HG03097 (cell line): Measurements from ENCODE around the gene MYOM1.
"Not testable (repeated sequence)": the region's sequence is repeated elsewhere in the genome, so short reads cannot be mapped to it uniquely, and the experiment has no call there.

Source experiments
- ATAC-seq: cut with Tn5 transposase; IDR thresholded peaks from one replicate; pipeline ENCODE4 v1.9.1; 2021; ENCODE audit not compliant: unreplicated experiment, low FRiP score

MYOM1 gene

DNA sequence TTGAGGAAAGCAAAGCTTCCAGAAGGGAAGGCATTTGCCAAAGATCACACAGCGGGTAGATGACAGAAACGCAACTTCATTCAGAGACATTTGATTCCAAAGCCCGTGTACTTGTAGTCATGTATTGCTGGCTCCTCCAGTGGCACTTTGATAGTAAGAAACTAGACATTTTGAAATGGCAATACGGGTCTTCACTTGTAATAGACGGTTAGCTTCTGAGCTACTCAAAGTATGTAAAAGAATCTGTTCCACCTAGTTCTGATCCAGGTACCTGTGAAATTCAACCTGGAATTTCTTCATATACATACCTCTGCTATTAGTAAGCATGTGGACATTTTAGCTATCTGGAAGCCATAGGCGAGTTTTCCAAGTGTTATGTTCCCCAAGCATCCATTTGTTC is 1.7 kb upstream of the MYOM1 start:
- no peak for ATAC-seq

DNA sequence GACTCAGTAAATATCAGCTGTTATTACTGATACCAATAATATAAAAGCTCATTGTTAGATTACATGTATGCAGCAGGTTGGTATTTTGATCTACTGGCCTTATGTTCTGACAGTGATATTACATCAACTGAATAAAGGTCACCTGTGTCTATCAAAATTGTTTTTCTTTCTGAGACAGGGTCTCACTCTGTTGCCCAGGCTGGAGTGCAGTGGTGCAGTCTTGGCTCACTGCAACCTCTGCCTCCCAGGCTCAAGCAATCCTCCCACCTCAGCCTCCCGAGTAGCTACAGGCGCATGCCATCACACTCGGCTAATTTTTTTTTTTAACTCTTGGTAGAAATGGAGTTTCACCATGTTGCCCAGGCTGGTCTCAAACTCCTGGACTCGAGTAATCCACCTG is 1.1 kb upstream of the MYOM1 start:
- not testable (repeated sequence) for ATAC-seq

- no peak for ATAC-seq
Measured at GRCh38 chr18:3219241-3219630, 532 bp downstream of the MYOM1 start.

- ATAC-seq = no peak
Measured at GRCh38 chr18:3218819-3219218, 949 bp downstream of the MYOM1 start.

DNA sequence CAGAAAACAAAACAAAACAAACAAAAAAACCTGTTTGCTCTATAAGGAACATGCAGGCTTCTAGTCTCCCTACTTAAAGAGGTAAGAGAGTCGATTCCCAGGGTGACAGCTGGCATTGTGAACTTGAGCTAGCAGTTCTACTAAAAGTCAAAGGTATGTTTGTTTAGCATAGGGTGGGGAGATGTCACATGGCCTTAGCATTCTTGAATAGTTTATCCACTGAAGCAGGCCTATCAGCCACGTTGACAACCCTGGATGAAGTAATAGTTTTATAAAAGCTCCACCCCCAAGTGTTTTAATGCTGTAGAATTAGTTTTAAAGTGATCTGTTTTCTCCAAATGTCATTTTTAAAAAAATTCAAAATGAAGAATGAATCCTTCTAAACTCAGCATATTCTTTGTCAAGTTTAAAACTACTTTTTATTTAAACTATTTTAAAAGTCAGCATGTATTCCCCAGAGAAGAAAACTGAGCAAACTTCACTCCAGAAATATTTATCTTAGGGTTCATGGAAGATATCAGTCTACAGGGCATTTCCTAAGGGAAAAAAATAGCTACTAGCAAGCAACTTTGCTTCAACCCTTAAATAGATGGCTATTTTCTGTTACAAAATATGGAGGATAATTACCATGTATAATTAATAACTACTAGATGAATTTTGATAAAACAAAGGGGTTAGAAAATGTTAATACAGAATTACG is 1.7 kb downstream of the MYOM1 start:
- ATAC-seq = no peak

GRCh38 chr18:3216987-3217386 is 2.8 kb downstream of the MYOM1 start:
- ATAC-seq = no peak

DNA sequence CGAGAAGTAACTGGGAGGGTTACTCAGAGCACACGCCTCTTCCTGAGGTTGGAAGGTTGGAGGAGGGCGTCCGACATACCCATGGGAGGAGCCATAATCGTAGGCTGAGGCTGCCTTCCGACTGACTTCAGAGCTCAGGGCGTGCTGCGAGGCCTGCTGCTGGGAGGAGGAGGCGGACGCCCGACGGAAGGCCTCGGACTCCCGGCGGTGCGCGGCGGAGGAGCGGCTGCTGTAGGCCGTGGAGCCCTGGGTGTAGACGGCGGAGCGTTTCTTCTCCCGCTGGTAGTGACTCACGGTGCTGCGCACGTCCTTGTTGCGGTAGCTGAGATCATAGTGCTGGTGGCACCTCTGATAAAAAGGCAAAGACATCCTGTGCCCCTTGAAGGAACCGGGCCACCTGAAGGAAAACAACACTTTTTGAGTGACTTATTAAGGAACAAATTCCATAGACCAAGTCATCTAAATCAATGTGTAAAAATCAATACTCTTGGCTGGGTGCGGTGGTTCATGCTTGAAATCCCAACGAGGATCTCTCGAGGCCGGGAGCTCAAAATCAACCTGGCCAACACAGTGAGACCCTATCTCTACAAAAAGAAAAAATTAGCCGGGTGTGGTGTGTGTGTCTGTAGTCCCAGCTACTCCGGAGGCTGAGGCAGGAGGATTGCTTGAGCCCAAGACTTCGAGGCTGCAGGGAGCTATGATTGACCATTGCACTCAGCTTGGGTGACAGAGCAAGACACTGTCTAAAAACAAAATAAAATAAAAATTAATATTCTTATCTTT is 4.7 kb downstream of the MYOM1 start:
- ATAC-seq = no peak

GRCh38 chr18:3213300-3214059 is 6.3 kb downstream of the MYOM1 start:
- ATAC-seq = no peak

- ATAC-seq = no peak
Measured at GRCh38 chr18:3212657-3213056, 7.1 kb downstream of the MYOM1 start.

- no peak for ATAC-seq
Measured at GRCh38 chr18:3211236-3211992, 8.4 kb downstream of the MYOM1 start.

GRCh38 chr18:3209859-3210569 is 9.8 kb downstream of the MYOM1 start:
- ATAC-seq = no peak

DNA sequence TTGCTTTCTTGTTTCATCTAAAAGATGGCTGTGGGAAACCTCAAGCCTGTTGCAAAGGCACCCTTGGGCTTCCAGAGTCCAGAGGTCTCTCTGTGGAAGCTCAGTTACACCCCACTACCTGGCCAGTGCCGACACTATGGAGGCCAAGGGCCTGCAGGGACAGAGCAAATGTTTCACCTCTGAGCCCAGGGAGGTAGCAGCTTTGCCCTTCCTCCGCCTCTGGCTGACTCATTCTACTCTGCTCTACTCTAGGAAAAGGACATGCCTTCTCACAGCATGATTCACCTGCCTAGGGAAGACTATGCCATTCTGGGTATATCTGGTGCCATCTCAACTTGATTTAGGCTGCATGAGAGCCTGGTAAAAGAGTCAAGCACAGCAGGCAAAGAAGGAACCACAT is 12.2 kb downstream of the MYOM1 start:
- ATAC-seq = no peak

DNA sequence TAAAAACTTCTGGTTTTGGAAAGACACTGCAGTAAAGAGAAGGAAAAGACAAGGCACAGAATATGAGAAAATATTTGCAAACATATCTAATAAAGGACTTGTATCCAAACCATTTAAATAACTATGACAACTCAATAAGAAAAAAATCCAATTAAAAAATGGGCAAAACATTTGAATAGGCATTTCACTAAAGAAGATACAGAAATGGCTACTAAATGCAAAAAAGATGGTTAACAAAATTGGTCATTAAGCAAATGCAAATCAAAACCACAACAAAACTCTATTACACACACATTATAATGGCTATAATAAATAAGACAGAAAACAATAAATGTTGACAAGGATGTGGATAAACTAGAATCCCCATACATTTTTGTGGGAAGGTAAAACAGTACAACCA is 14.5 kb downstream of the MYOM1 start:
- ATAC-seq = no peak

GRCh38 chr18:3199942-3200645 is 19.7 kb downstream of the MYOM1 start:
- no peak for ATAC-seq

DNA sequence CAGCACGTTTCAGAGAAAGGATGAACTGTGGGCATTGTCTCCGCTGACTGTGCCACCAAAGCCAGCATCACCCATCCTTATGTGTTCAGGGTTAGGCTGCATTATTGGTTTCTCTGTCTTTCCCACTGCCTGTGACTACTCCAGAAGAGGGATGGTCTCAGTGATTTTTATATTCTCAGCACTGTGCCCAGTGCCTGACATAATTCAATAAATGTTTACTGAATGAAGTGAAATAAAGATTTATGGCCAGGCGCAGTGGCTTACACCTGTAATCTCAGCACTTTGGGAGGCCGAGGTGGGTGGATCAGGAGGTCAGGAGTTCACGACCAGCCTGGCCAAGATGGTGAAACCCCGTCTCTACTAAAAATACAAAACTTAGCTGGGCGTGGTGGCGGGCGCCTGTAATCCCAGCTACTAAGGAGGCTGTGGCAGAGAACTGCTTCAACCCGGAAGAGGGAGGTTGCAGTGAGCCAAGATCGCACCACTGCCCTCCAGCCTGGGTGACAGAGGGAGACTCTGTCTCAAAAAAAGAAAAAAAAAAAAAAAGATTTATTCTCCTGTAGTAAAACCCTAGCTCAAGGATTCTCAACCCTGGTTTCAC is 21.4 kb downstream of the MYOM1 start:
- ATAC-seq = not testable (repeated sequence)

- no peak for ATAC-seq
Measured at GRCh38 chr18:3194947-3195612, 24.7 kb downstream of the MYOM1 start.

DNA sequence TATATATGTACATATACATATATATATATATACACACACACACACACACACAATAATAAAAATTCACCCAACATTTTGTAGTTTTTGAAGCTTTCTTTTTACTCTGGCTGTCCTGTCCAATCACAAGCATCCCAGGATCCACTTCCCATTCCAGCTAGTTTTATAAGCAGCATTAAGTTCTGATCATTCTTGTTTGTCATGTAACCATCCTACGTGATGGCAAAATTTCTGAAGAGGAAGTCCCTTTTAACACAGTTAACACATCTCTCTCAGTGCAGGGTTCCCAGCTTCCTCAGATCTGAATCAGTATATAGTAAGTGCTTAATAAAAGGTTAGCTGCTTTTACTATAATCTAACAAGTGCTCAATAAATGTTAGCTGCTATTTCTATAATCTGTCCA is 26.4 kb downstream of the MYOM1 start:
- no peak for ATAC-seq

DNA sequence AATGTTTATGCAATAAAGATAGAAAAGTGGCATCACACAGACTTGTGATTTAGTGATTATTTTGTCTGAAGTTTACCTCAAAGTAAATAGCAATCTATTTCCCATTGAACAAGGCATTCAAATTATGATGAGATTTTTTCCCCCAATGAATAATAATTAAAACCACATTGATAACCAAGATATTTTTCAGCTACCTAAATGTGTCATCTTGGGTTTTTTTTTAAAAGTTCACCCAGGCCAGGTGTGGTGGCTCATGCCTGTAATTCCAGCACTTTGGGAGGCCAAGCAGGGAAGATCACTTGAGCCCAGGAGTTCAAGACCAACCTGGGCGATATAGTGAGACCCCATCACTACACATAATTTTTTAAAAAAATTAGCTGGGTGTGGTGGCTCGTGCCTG is 27.0 kb downstream of the MYOM1 start:
- no peak for ATAC-seq

GRCh38 chr18:3192286-3192685 is 27.5 kb downstream of the MYOM1 start:
- no peak for ATAC-seq
